ENCODE data around the gene ZMYND15. TPM values are rescaled to one million over a fixed set of nuclear protein-coding genes. Genes with fewer than 3 reads are reported as not detected.
"Not testable (repeated sequence)": the region's sequence is repeated elsewhere in the genome, so short reads cannot be mapped to it uniquely, and the experiment has no call there.

ZMYND15 gene, protein sequence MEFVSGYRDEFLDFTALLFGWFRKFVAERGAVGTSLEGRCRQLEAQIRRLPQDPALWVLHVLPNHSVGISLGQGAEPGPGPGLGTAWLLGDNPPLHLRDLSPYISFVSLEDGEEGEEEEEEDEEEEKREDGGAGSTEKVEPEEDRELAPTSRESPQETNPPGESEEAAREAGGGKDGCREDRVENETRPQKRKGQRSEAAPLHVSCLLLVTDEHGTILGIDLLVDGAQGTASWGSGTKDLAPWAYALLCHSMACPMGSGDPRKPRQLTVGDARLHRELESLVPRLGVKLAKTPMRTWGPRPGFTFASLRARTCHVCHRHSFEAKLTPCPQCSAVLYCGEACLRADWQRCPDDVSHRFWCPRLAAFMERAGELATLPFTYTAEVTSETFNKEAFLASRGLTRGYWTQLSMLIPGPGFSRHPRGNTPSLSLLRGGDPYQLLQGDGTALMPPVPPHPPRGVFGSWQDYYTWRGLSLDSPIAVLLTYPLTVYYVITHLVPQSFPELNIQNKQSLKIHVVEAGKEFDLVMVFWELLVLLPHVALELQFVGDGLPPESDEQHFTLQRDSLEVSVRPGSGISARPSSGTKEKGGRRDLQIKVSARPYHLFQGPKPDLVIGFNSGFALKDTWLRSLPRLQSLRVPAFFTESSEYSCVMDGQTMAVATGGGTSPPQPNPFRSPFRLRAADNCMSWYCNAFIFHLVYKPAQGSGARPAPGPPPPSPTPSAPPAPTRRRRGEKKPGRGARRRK
- total RNA-seq (1 to 10 TPM in 1 of 5 donors, under 1 TPM in 4; 0.29 to 1.4 (median 0.44) TPM), total RNA-seq (0 to 3.8 (median 0.98) reads per million in 29 experiments)
- 0.24 TPM for total RNA-seq (2013)

DNA sequence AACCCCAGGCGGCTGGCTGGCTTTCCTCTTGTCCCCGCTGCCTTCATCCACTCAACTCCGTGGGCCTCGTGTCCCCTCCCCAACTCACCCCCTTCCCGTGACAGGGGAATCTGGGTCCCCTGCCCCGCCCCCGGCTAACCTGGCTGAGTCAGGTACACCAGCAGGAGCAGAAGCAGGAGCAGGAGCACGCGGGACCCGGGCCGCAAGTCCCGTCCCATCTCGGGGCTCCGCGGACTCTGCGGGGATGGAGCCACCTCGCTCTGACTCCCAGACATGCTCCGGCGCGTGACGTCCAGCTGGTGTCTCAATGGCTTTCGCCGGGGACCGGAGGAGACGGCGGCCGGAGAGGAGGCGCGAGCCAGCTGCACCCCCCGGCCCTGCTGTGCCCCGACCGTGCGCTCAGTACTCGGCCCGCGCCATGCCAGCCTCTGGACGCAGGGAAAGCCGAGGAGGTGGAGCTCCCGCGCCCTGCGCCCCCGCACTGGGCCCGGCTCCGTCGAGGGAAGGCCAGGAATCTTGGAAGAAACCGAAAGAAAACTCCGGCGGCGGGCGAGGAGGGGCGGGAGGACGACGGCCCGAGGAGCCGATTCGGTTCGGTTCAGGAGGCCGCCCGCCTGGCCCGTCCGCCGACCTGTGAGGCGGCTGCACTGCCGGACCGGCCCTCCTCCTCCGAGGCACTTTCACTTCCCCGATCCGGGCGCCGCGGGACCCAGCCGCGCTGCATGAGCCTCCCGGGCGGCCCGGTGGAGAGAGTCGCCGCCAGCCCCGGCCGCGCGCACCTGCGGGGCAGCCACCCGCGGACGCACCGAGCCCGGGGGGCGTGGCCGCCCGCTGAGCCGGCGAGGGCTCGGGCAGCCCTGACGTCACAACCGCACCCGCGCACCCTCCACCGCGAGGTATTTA, at the start of gene ZMYND15, which contains the start of gene CXCL16:
Gene ZMYND15 (plus strand): TSS at position 712 of the 903 bp plus-strand sequence. CDS start 716 bp downstream, outside the sequence.
Gene CXCL16 (minus strand): TSS at position 807 of the 903 bp plus-strand sequence. CDS start 589 bp downstream, at position 218.
- no peaks in the 10 kb centered on the region for H3K36me3 Mint-ChIP-seq
- DNase-seq = peak; percentile 22 to 80 (median 58)
- ChIA-PET CTCF (no interaction called here), POLR2A (no interaction called here)
- under 1% methylated on average over 93 of the region's 100 CpGs for WGBS (ENCODE audit: insufficient coverage)
- peak within 1 kb of the TSS; percentile 63 to 73 for H3K27ac Mint-ChIP-seq
- H3K9me3 ChIP-seq = no peaks in the 10 kb centered on the region
- H3K4me3 Mint-ChIP-seq = peak within 1 kb of the TSS; percentile 81 to 88 (median 84)
- H3K36me3 ChIP-seq (ENCODE audit: control insufficient read depth in 2 of 2, extremely low read depth in 1 of 2, insufficient read depth in 1 of 2, low read length in 1 of 2) = no peaks in the 10 kb centered on the region
- H3K27me3 Mint-ChIP-seq = peaks cover 4 to 19% of the 10 kb centered on the region in 2 donors
- peak; percentile 64 to 78 (median 68) for ATAC-seq (replicated peaks in 1 of 4)
- H3K4me3 ChIP-seq (ENCODE audit: control insufficient read depth in 1 of 2, extremely low read depth in 1 of 2, low read length in 1 of 2) = peak within 1 kb of the TSS; percentile 65 to 79
- peaks cover 8 to 56% of the 10 kb centered on the region in 2 experiments for H3K27me3 ChIP-seq (replicated peaks in 1 of 2; ENCODE audit: control insufficient read depth in 2 of 2, extremely low read depth in 1 of 2, insufficient read depth in 2 of 2, low read length in 1 of 2)
- no peaks in the 10 kb centered on the region for H3K9me3 Mint-ChIP-seq
- H3K4me1 Mint-ChIP-seq = peaks cover 13 to 21% (median 17%) of the 10 kb centered on the region in 3 donors
- H3K4me1 ChIP-seq (ENCODE audit: control insufficient read depth in 1 of 2, extremely low read depth in 1 of 2, insufficient read depth in 2 of 2, low read length in 2 of 2) = peaks cover 2 to 24% of the 10 kb centered on the region in 2 experiments
- H3K27ac ChIP-seq (ENCODE audit: low read length) = no peak within 1 kb of the TSS

DNA sequence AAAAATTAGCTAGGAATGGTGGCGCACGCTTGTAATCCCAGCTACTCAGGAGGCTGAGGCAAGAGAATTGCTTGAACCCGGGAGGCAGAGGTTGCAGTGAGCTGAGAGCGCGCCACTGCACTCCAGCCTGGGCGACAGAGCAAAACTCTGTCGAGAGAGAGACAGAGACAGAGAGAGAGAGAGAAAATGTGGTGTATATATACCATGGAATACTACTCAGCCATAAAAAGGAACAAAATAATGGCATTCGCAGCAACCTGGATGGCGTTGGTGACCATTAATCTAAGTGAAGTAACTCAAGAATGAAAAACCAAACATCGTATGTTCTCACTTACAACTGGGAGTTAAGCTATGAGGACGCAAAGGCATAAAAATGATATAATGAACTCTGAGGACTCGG, 49.8 kb upstream of the ZMYND15 start:
- Mint-ChIP-seq H3K36me3 (peaks cover 54% of the 10 kb centered on the region), H3K4me1 (peaks cover 39 to 50% (median 44%) of the 10 kb centered on the region in 3 donors)
- CTCF ChIA-PET; H3K27me3 Mint-ChIP-seq; H3K9me3 ChIP-seq; H3K27ac ChIP-seq (ENCODE audit: low read length); H3K4me3 ChIP-seq (ENCODE audit: control insufficient read depth in 1 of 2, extremely low read depth in 1 of 2, low read length in 1 of 2); H3K27me3 ChIP-seq (replicated peaks in 1 of 2; ENCODE audit: control insufficient read depth in 2 of 2, extremely low read depth in 1 of 2, insufficient read depth in 2 of 2, low read length in 1 of 2); H3K4me1 ChIP-seq (ENCODE audit: control insufficient read depth in 1 of 2, extremely low read depth in 1 of 2, insufficient read depth in 2 of 2, low read length in 2 of 2); POLR2A ChIA-PET; ATAC-seq (replicated peaks in 1 of 4); H3K9me3 Mint-ChIP-seq; DNase-seq; H3K4me3 Mint-ChIP-seq; H3K27ac Mint-ChIP-seq: not testable (repeated sequence)
- WGBS (ENCODE audit: insufficient coverage) = no CpG with 5 or more reads among the region's 12 CpGs
- peaks cover 5 to 49% of the 10 kb centered on the region in 2 donors for H3K36me3 ChIP-seq (ENCODE audit: control insufficient read depth in 2 of 2, extremely low read depth in 1 of 2, insufficient read depth in 1 of 2, low read length in 1 of 2)

DNA sequence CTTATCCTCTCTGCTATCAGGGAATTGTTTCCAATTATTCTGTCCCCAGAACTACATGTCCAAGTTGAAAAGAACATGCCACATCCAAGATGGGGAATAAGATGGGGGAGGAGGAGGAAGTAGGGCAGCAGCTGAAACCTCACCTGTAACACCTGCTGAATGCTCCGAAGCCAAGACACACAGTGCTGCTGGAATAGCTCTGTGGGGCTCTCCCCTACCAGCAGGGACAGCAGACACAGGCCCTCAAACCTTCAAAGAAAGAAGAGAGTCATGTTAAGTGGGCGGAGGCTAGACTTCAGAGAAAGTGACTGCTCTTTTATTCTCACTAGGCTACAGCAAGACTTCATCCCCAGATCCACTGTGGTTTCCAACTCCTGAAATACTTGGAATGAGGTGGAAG, 48.9 kb upstream of the ZMYND15 start:
- H3K4me1 ChIP-seq (ENCODE audit: control insufficient read depth in 1 of 2, extremely low read depth in 1 of 2, insufficient read depth in 2 of 2, low read length in 2 of 2) = peaks cover 0 to 7% of the 10 kb centered on the region in 2 experiments
- DNase-seq (no peak), ATAC-seq (replicated peaks in 1 of 4) (no peak)
- H3K27me3 ChIP-seq (replicated peaks in 1 of 2; ENCODE audit: control insufficient read depth in 2 of 2, extremely low read depth in 1 of 2, insufficient read depth in 2 of 2, low read length in 1 of 2) = no peaks in the 10 kb centered on the region
- Mint-ChIP-seq H3K9me3 (no peaks in the 10 kb centered on the region), H3K27ac (no peak overlapping the region), H3K36me3 (peaks cover 47% of the 10 kb centered on the region), H3K4me1 (peaks cover 41 to 49% (median 47%) of the 10 kb centered on the region in 3 donors), H3K27me3 (no peaks in the 10 kb centered on the region), H3K4me3 (no peak overlapping the region)
- no CpG with 5 or more reads among the region's 2 CpGs for WGBS (ENCODE audit: insufficient coverage)
- ChIA-PET CTCF (no interaction called here), POLR2A (no interaction called here)
- peaks cover 0 to 42% of the 10 kb centered on the region in 2 donors for H3K36me3 ChIP-seq (ENCODE audit: control insufficient read depth in 2 of 2, extremely low read depth in 1 of 2, insufficient read depth in 1 of 2, low read length in 1 of 2)
- no peak overlapping the region for H3K27ac ChIP-seq (ENCODE audit: low read length)
- no peak overlapping the region for H3K4me3 ChIP-seq (ENCODE audit: control insufficient read depth in 1 of 2, extremely low read depth in 1 of 2, low read length in 1 of 2)
- H3K9me3 ChIP-seq = no peaks in the 10 kb centered on the region

DNA sequence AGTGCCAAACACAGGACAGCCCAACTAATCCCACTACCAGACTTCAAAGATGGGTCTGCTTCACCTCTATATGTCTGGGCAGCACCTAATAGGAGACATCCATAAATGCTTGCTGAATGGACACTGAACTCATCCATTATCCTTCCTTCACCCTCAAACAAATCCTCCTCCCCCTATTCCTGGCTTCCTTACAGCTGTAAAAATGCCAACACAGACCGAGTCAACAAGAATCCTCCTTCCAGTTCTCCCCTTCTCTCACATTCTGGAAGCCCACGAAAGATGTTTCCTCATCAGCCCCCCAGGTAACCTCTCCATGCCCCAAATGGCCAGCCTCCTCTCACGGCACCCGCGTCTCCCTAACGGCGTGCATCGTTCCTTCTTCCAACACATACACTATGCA, 47.9 kb upstream of the ZMYND15 start:
- no peaks in the 10 kb centered on the region for H3K9me3 ChIP-seq
- WGBS (ENCODE audit: insufficient coverage) = 100% methylated on average over 1 of the region's 8 CpGs
- H3K27me3 ChIP-seq (replicated peaks in 1 of 2; ENCODE audit: control insufficient read depth in 2 of 2, extremely low read depth in 1 of 2, insufficient read depth in 2 of 2, low read length in 1 of 2) = no peaks in the 10 kb centered on the region
- peaks cover 0 to 39% of the 10 kb centered on the region in 2 donors for H3K36me3 ChIP-seq (ENCODE audit: control insufficient read depth in 2 of 2, extremely low read depth in 1 of 2, insufficient read depth in 1 of 2, low read length in 1 of 2)
- POLR2A ChIA-PET = interaction anchor here in 1 of 2 donors (0.7 kb wide), 1 partner anchor 14 kb away, joined by 3 read pairs; no protein-coding TSS in a partner anchor
- Mint-ChIP-seq H3K27me3 (no peaks in the 10 kb centered on the region), H3K9me3 (no peaks in the 10 kb centered on the region), H3K4me1 (peaks cover 47 to 52% (median 52%) of the 10 kb centered on the region in 3 donors), H3K36me3 (peaks cover 44% of the 10 kb centered on the region), H3K4me3 (no peak overlapping the region), H3K27ac (peak overlapping the region in 1 of 2 donors; percentile 59)
- no peak for DNase-seq
- no peak for ATAC-seq (replicated peaks in 1 of 4)
- no peak overlapping the region for H3K27ac ChIP-seq (ENCODE audit: low read length)
- no peak overlapping the region for H3K4me3 ChIP-seq (ENCODE audit: control insufficient read depth in 1 of 2, extremely low read depth in 1 of 2, low read length in 1 of 2)
- H3K4me1 ChIP-seq (ENCODE audit: control insufficient read depth in 1 of 2, extremely low read depth in 1 of 2, insufficient read depth in 2 of 2, low read length in 2 of 2) = peaks cover 0 to 14% of the 10 kb centered on the region in 2 experiments
- CTCF ChIA-PET = no interaction called here

GRCh38 chr17:4693416-4693815, 46.2 kb upstream of the ZMYND15 start:
- DNase-seq (no peak), ATAC-seq (replicated peaks in 1 of 4) (no peak)
- peaks cover 0 to 31% of the 10 kb centered on the region in 2 donors for H3K36me3 ChIP-seq (ENCODE audit: control insufficient read depth in 2 of 2, extremely low read depth in 1 of 2, insufficient read depth in 1 of 2, low read length in 1 of 2)
- Mint-ChIP-seq H3K27ac (no peak overlapping the region), H3K4me3 (no peak overlapping the region), H3K36me3 (peaks cover 37% of the 10 kb centered on the region), H3K9me3 (no peaks in the 10 kb centered on the region), H3K27me3 (no peaks in the 10 kb centered on the region), H3K4me1 (peaks cover 52 to 55% (median 54%) of the 10 kb centered on the region in 3 donors)
- no peaks in the 10 kb centered on the region for H3K27me3 ChIP-seq (replicated peaks in 1 of 2; ENCODE audit: control insufficient read depth in 2 of 2, extremely low read depth in 1 of 2, insufficient read depth in 2 of 2, low read length in 1 of 2)
- H3K4me1 ChIP-seq (ENCODE audit: control insufficient read depth in 1 of 2, extremely low read depth in 1 of 2, insufficient read depth in 2 of 2, low read length in 2 of 2) = peaks cover 0 to 20% of the 10 kb centered on the region in 2 experiments
- WGBS (ENCODE audit: insufficient coverage) = 67% methylated on average over 3 of the region's 9 CpGs
- ChIA-PET CTCF (no interaction called here), POLR2A (interaction anchor here in 1 of 2 donors (0.6 kb wide), 1 partner anchor 130 kb away, joined by 4 read pairs; no protein-coding TSS in a partner anchor)
- no peaks in the 10 kb centered on the region for H3K9me3 ChIP-seq
- H3K27ac ChIP-seq (ENCODE audit: low read length) = no peak overlapping the region
- no peak overlapping the region for H3K4me3 ChIP-seq (ENCODE audit: control insufficient read depth in 1 of 2, extremely low read depth in 1 of 2, low read length in 1 of 2)

All from T-cell (primary cell).